ENCODE results near the gene HIPK2.

- no peak for TF ChIP-seq CTCF (IDR thresholded peaks at IDR 0.05; ENCODE audit: extremely low read depth in 1 of 2, insufficient read depth in 1 of 2, low read depth in 1 of 2, low read length in 2 of 2)
- TF ChIP-seq POLR2A (IDR thresholded peaks at IDR 0.05; ENCODE audit: low read depth, low read length) = no peak
- TF ChIP-seq EZH2 (IDR thresholded peaks at IDR 0.05; ENCODE audit: borderline replicate concordance, low read depth, low read length, severe bottlenecking) = no peak
- TF ChIP-seq GATA2 (IDR thresholded peaks at IDR 0.05; ENCODE audit: insufficient read depth, insufficient read length, low read depth, low read length) = no peak
- TF ChIP-seq MYC (IDR thresholded peaks at IDR 0.05; ENCODE audit: low read depth, low read length) = no peak
Measured at GRCh38 chr7:139720705-139721231, 57.0 kb downstream of the HIPK2 start.

All from endothelial cell of umbilical vein (primary cell).